Stomach (tissue), 9 donors: ENCODE measurements around the gene TUBB2B. TPM values are rescaled to one million over a fixed set of nuclear protein-coding genes. Genes with fewer than 3 reads are reported as not detected.

Experiments
- DNase-seq, 2 donors: peaks; one replicate each; pipeline versions ENCODE4 v3.0.0 to v3.0.0-alpha.2; 2013 to 2019
- H3K27ac ChIP-seq, 5 donors: fragments of 200-600 bp in 4 of 5; sonication (generic) in 4 of 5; one replicate each; pipeline ENCODE4 v1.5.1; 2013 to 2019; ENCODE audit warnings: mild to moderate bottlenecking in 1 of 5, moderate library complexity in 1 of 5
- H3K27me3 ChIP-seq, 3 donors: fragments of 200-600 bp; sonication (generic); one replicate each; pipeline ENCODE4 v1.5.1; 2017 to 2019; ENCODE audit warnings: mixed run types in 1 of 3
- H3K36me3 ChIP-seq, 4 donors: fragments of 200-600 bp; sonication (generic); 1 replicate in 3 of 4; 2 replicates in 1 of 4; pipeline ENCODE4 v1.5.1; 2016 to 2019
- H3K4me1 ChIP-seq, 4 donors: fragments of 200-600 bp; sonication (generic); one replicate each; pipeline ENCODE4 v1.5.1; 2016 to 2019
- H3K4me3 ChIP-seq, 4 donors: fragments of 200-600 bp; sonication (generic) in 3 of 4; one replicate each; pipeline ENCODE4 v1.5.1; 2016 to 2019; ENCODE audit warnings: mild to moderate bottlenecking in 1 of 4
- H3K9me3 ChIP-seq, 4 donors: fragments of 200-600 bp; sonication (generic); one replicate each; pipeline ENCODE4 v1.5.1; 2016 to 2019
- CTCF ChIP-seq, 7 experiments: fragments of 450-650 bp in 4 of 7; fragments of 200-600 bp in 3 of 7; sonication (generic) in 3 of 7; IDR thresholded peaks; one replicate each; pipeline ENCODE4 v1.5.1; 2016 to 2019; ENCODE audit warnings: antibody characterized with exemption in 7 of 7, control low read depth in 2 of 7, mild to moderate bottlenecking in 1 of 7
- EP300 ChIP-seq: sonication (generic); formaldehyde crosslinking; IDR thresholded peaks from one replicate; pipeline ENCODE4 v1.6.1; 2017; ENCODE audit warnings: antibody characterized with exemption
- POLR2A ChIP-seq, 4 donors: fragments of 450-650 bp; IDR thresholded peaks; one replicate each; pipeline ENCODE4 v1.6.1; 2016; ENCODE audit warnings: antibody characterized with exemption in 4 of 4, control low read depth in 2 of 4, mild to moderate bottlenecking in 1 of 4, moderate library complexity in 1 of 4
- POLR2AphosphoS5 ChIP-seq, 3 donors: sonication (generic); formaldehyde crosslinking; IDR thresholded peaks; one replicate each; pipeline ENCODE4 v1.6.1; 2016; ENCODE audit warnings: antibody characterized with exemption in 3 of 3
- WGBS, 5 donors: extraction: QIAGEN DNeasy Blood & Tissue Kit in 3 of 5; methylation state at CpG; one replicate each; pipeline versions ENCODE4 v1.1.5 to v1.1.7; 2013 to 2018; 5-methylcytosine and 5-hydroxymethylcytosine counted together
- intact Hi-C: fragments of 100-400 bp; cut with DNase I; formaldehyde crosslinking; loops from one replicate; pipeline ENCODE4 v1.15.1; 2023; ENCODE audit warnings: low total_unique reads
- polyA plus RNA-seq, 3 donors: library from polyadenylated mRNA; stranded (reverse); fragments of 200-250 nt; gene quantifications; one replicate each; pipeline ENCODE4 v1.2.3, GENCODE V29; 2013
- total RNA-seq, 5 donors: library from RNA; depleted of rRNA; stranded (reverse); fragments of >200 nt; gene quantifications; one replicate each; pipeline versions ENCODE4 v1.1.0 to v1.2.3, GENCODE V29; 2014 to 2016
- donor health status: healthy with polysubstance abuse.
- donor health status: Bipolar disorder and iron deficiency.
- donor health status: healthy.

The TUBB2B gene
- total and polyA plus RNA-seq, 8 donors = 1.4 to 31.4 (median 4.4) TPM; not detected in 2

- DNase-seq = peak in 1 of 2 donors; percentile 82
- H3K27ac ChIP-seq = peak overlapping the region in 2 of 5 donors; percentile 36 to 47
- WGBS, 5 donors = 2 to 5% (median 4%) methylated on average over 41 to 54 of the region's 54 CpGs
- peaks cover 22 to 59% (median 58%) of the 10 kb centered on the region in 3 donors for H3K27me3 ChIP-seq
- H3K4me1 ChIP-seq = peaks cover 34 to 55% (median 51%) of the 10 kb centered on the region in 4 donors
- no peaks in the 10 kb centered on the region for H3K36me3 ChIP-seq
- H3K9me3 ChIP-seq = no peaks in the 10 kb centered on the region
- TF ChIP-seq CTCF (IDR thresholded peaks at IDR 0.05) = no peak
- TF ChIP-seq EP300 = no peak
- TF ChIP-seq POLR2A (IDR thresholded peaks at IDR 0.05) = no peak
- TF ChIP-seq POLR2AphosphoS5 (IDR thresholded peaks at IDR 0.05) = no peak
- intact Hi-C loops = no loop called here
- peak overlapping the region; percentile 37 to 59 (median 38) for H3K4me3 ChIP-seq
Measured at GRCh38 chr6:3226481-3227362, 731 bp downstream of the TUBB2B start.

DNA sequence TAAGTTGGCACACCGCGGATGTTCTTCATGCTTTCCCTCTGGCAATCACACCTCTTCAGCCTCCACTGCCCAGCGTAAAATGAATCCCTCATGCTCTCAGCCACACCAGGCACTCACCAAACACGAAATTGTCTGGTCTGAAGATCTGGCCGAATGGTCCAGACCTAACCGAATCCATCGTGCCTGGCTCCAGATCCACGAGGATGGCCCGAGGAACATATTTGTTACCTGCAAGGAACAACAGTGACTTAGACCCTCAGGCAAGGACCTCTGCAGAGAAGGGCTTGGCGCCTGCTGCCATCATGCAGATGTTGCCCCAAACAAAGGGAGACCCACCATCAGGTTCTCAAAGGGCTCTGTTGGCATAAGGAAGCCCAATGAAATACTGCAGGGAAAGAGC, 1.4 kb downstream of the TUBB2B start:
- H3K27me3 ChIP-seq = peaks cover 22 to 53% (median 51%) of the 10 kb centered on the region in 3 donors
- intact Hi-C loops = no loop called here
- no peak overlapping the region for H3K27ac ChIP-seq
- no peaks in the 10 kb centered on the region for H3K9me3 ChIP-seq
- WGBS, 5 donors = 89 to 93% (median 91%) methylated on average over 10 of the region's 10 CpGs
- peaks cover 34 to 49% (median 44%) of the 10 kb centered on the region in 4 donors for H3K4me1 ChIP-seq
- TF ChIP-seq CTCF (IDR thresholded peaks at IDR 0.05) (no peak), EP300 (no peak), POLR2A (IDR thresholded peaks at IDR 0.05) (no peak), POLR2AphosphoS5 (IDR thresholded peaks at IDR 0.05) (no peak)
- H3K36me3 ChIP-seq = no peaks in the 10 kb centered on the region
- DNase-seq = no peak
- no peak overlapping the region for H3K4me3 ChIP-seq

DNA sequence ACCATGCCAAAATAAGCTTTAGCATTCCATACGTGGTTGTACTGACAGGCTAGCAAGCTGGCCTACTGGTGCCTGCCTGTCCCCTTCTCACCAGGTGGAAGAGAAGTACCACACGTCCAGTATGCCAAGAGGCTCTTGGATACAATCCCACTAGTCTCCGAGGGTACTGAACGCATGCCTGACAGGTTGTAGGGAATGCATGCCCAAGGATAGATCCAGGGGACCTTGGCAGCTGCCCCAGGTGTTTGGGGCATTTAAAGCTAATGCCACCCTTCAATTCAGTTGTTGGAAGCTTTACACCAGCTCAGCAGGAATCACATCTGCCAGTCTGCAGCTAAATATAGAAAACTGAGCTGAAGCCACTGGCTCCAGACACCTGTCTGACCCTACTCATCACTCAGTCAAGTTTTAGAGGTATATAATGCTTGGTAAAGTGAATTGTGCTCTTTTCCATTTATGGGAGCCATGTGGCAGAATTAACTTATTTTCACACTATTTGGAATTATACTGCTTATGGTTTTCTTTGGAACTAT, 4.9 kb downstream of the TUBB2B start:
- TF ChIP-seq CTCF (IDR thresholded peaks at IDR 0.05) (no peak), POLR2AphosphoS5 (IDR thresholded peaks at IDR 0.05) (no peak), POLR2A (IDR thresholded peaks at IDR 0.05) (no peak), EP300 (no peak)
- peaks cover 6 to 24% (median 21%) of the 10 kb centered on the region in 3 donors for H3K27me3 ChIP-seq
- H3K4me1 ChIP-seq = peaks cover 12 to 14% (median 12%) of the 10 kb centered on the region in 4 donors
- H3K27ac ChIP-seq = no peak overlapping the region
- no peak for DNase-seq
- intact Hi-C loops = no loop called here
- H3K4me3 ChIP-seq = no peak overlapping the region
- WGBS, 5 donors = 57 to 85% (median 69%) methylated on average over 3 to 4 of the region's 4 CpGs
- no peaks in the 10 kb centered on the region for H3K9me3 ChIP-seq
- H3K36me3 ChIP-seq = no peaks in the 10 kb centered on the region

- TF ChIP-seq EP300 (no peak), POLR2AphosphoS5 (IDR thresholded peaks at IDR 0.05) (no peak), POLR2A (IDR thresholded peaks at IDR 0.05) (no peak), CTCF (IDR thresholded peaks at IDR 0.05) (no peak)
- Histone ChIP-seq H3K27me3 (peaks cover 0 to 18% (median 11%) of the 10 kb centered on the region in 3 donors), H3K9me3 (no peaks in the 10 kb centered on the region), H3K36me3 (no peaks in the 10 kb centered on the region), H3K4me3 (no peak overlapping the region), H3K27ac (no peak overlapping the region), H3K4me1 (peaks cover 2 to 4% (median 2%) of the 10 kb centered on the region in 4 donors)
- 85 to 96% (median 94%) methylated on average over 4 of the region's 4 CpGs for WGBS, 5 donors
- intact Hi-C loops = no loop called here
- DNase-seq = no peak
Measured at GRCh38 chr6:3221578-3221977, 5.9 kb downstream of the TUBB2B start.
